WTC11 (cell line): ENCODE results near the gene ZNF91. TPM values are rescaled to one million over a fixed set of nuclear protein-coding genes. Genes with fewer than 3 reads are reported as not detected.

Experiments
- ATAC-seq: fragments of 200-7000 bp; cut with Tn5 transposase; 2 replicates; pipeline ENCODE4 v1.10.0; 2021; ENCODE audit warnings: mild to moderate bottlenecking, moderate library complexity
- CTCF ChIA-PET: fragments of 300-600 bp; sonication (Branson Sonifier 250); formaldehyde crosslinking; loops from one replicate; lab custom pipeline; 2021; ENCODE audit warnings: antibody characterized with exemption; lab: Charles Lee
- POLR2A ChIA-PET: fragments of 350-600 bp; sonication (Branson Sonifier 250); formaldehyde crosslinking; loops from one replicate; lab custom pipeline; 2021; ENCODE audit warnings: antibody characterized with exemption; lab: Charles Lee
- DNase-seq: peaks from one replicate; pipeline ENCODE4 v3.0.0; 2021; ENCODE audit warnings: low spot score
- H3K27ac Mint-ChIP-seq: 2 replicates; pipeline ENCODE4 v1.8.0; 2021; ENCODE audit warnings: mixed read lengths
- H3K27me3 Mint-ChIP-seq: 2 replicates; pipeline ENCODE4 v1.8.0; 2021; ENCODE audit warnings: low read depth, mild to moderate bottlenecking, moderate library complexity, mixed read lengths
- H3K36me3 Mint-ChIP-seq: 2 replicates; pipeline ENCODE4 v1.8.0; 2021; ENCODE audit warnings: mixed read lengths
- H3K4me1 Mint-ChIP-seq: 2 replicates; pipeline ENCODE4 v1.8.0; 2022; ENCODE audit warnings: mixed read lengths
- H3K4me3 Mint-ChIP-seq: 2 replicates; pipeline ENCODE4 v1.8.0; 2021; ENCODE audit warnings: mild to moderate bottlenecking, moderate library complexity, mixed read lengths
- H3K9me3 Mint-ChIP-seq: 2 replicates; pipeline ENCODE4 v1.8.0; 2021; ENCODE audit warnings: mixed read lengths
- AFF4 ChIP-seq: sonication (generic); formaldehyde crosslinking; IDR thresholded peaks from 2 replicates; pipeline ENCODE4 v1.8.1; 2023; ENCODE audit warnings: mild to moderate bottlenecking, missing genetic modification reagents, borderline replicate concordance
- CDX4 ChIP-seq: fragments of 250-450 bp; sonication (Bioruptor Pico); IDR thresholded peaks from 2 replicates; pipeline ENCODE4 v1.9.0; 2021; ENCODE audit warnings: moderate library complexity, mild to moderate bottlenecking, inconsistent platforms, borderline replicate concordance
- CTCF ChIP-seq: fragments of 200-600 bp; IDR thresholded peaks from 2 replicates; pipeline ENCODE4 v1.8.0; 2022; ENCODE audit warnings: antibody characterized with exemption
- E2F1 ChIP-seq: sonication (generic); formaldehyde crosslinking; IDR thresholded peaks from 2 replicates; pipeline ENCODE4 v1.8.0; 2022; ENCODE audit warnings: mild to moderate bottlenecking, missing genetic modification reagents
- ETV6 ChIP-seq: sonication (generic); formaldehyde crosslinking; IDR thresholded peaks from 2 replicates; pipeline ENCODE4 v1.8.1; 2022; ENCODE audit warnings: mild to moderate bottlenecking, missing genetic modification reagents
- GTF2I ChIP-seq: fragments of 250-450 bp; sonication (Bioruptor Pico); conservative IDR thresholded peaks from 2 replicates; pipeline ENCODE4 v1.4.0; 2021; ENCODE audit warnings: mild to moderate bottlenecking
- IRF1 ChIP-seq: sonication (generic); formaldehyde crosslinking; IDR thresholded peaks from 2 replicates; pipeline ENCODE4 v1.8.0; 2023; ENCODE audit warnings: missing genetic modification reagents
- NFE2L1 ChIP-seq: sonication (generic); formaldehyde crosslinking; IDR thresholded peaks from 2 replicates; pipeline ENCODE4 v1.8.1; 2023; ENCODE audit warnings: missing genetic modification reagents
- NFYB ChIP-seq: sonication (generic); formaldehyde crosslinking; conservative IDR thresholded peaks from 2 replicates; pipeline ENCODE4 v1.8.0; 2022; ENCODE audit warnings: low read depth, missing genetic modification reagents
- NR2C2 ChIP-seq: sonication (generic); formaldehyde crosslinking; IDR thresholded peaks from 2 replicates; pipeline ENCODE4 v1.8.0; 2022; ENCODE audit warnings: mild to moderate bottlenecking, missing genetic modification reagents
- NR3C1 ChIP-seq: sonication (generic); formaldehyde crosslinking; conservative IDR thresholded peaks from 2 replicates; pipeline ENCODE4 v1.8.1; 2023; ENCODE audit warnings: low read depth, mild to moderate bottlenecking, missing genetic modification reagents
- PREB ChIP-seq: sonication (generic); formaldehyde crosslinking; IDR thresholded peaks from 2 replicates; pipeline ENCODE4 v1.8.1; 2022; ENCODE audit warnings: mild to moderate bottlenecking, missing genetic modification reagents, moderate library complexity, borderline replicate concordance
- SMAD4 ChIP-seq: sonication (generic); formaldehyde crosslinking; IDR thresholded peaks from 2 replicates; pipeline ENCODE4 v1.8.0; 2022; ENCODE audit warnings: mild to moderate bottlenecking, missing genetic modification reagents
- SOX15 ChIP-seq: fragments of 250-450 bp; sonication (Bioruptor Pico); IDR thresholded peaks from 2 replicates; pipeline ENCODE4 v1.9.0; 2021; ENCODE audit warnings: mild to moderate bottlenecking
- TEAD4 ChIP-seq: sonication (generic); formaldehyde crosslinking; IDR thresholded peaks from 2 replicates; pipeline ENCODE4 v1.8.0; 2022; ENCODE audit warnings: mild to moderate bottlenecking, missing genetic modification reagents
- TP53 ChIP-seq: sonication (generic); formaldehyde crosslinking; IDR thresholded peaks from 2 replicates; pipeline ENCODE4 v1.8.1; 2023; ENCODE audit warnings: mild to moderate bottlenecking, missing genetic modification reagents
- USF1 ChIP-seq: sonication (generic); formaldehyde crosslinking; IDR thresholded peaks from 2 replicates; pipeline ENCODE4 v1.8.0; 2022; ENCODE audit warnings: mild to moderate bottlenecking, missing genetic modification reagents
- ZNF121 ChIP-seq: sonication (generic); formaldehyde crosslinking; IDR thresholded peaks from 2 replicates; pipeline ENCODE4 v1.8.0; 2023; ENCODE audit warnings: missing genetic modification reagents
- ZNF138 ChIP-seq: sonication (generic); formaldehyde crosslinking; conservative IDR thresholded peaks from 2 replicates; pipeline ENCODE4 v1.8.1; 2022; ENCODE audit warnings: mild to moderate bottlenecking, moderate library complexity, missing genetic modification reagents
- ZNF512 ChIP-seq: sonication (generic); formaldehyde crosslinking; IDR thresholded peaks from 2 replicates; pipeline ENCODE4 v1.8.1; 2022; ENCODE audit warnings: missing genetic modification reagents, borderline replicate concordance
- total RNA-seq: library from RNA; stranded (reverse); gene quantifications from 3 replicates; pipeline ENCODE4 v1.2.3, GENCODE V29; 2021

The ZNF91 gene
- total RNA-seq, 1 experiment from 2014 or later = 40.3 TPM

- H3K36me3 Mint-ChIP-seq = peaks cover 80% of the 10 kb centered on the region
- H3K9me3 Mint-ChIP-seq = peaks cover 61% of the 10 kb centered on the region
- peak; percentile 97 for ATAC-seq
- POLR2A ChIA-PET = no interaction called here
- H3K4me1 Mint-ChIP-seq = peaks cover 9% of the 10 kb centered on the region
- no peak overlapping the region for H3K4me3 Mint-ChIP-seq
- H3K27ac Mint-ChIP-seq = no peak overlapping the region
- CTCF ChIA-PET = no interaction called here
- H3K27me3 Mint-ChIP-seq = no peaks in the 10 kb centered on the region
- TF ChIP-seq IRF1 = no peak
- peak; percentile 40 for TF ChIP-seq CTCF
- peak; percentile 65 for DNase-seq
Measured at GRCh38 chr19:23345838-23346237, 49.4 kb downstream of the ZNF91 start.

- no peak overlapping the region; the same call in 1 of the 2 replicates for H3K27ac Mint-ChIP-seq
- CTCF ChIA-PET = no interaction called here
- POLR2A ChIA-PET = no interaction called here
- peaks cover 59% of the 10 kb centered on the region for H3K9me3 Mint-ChIP-seq
- no peak for DNase-seq
- no peak for ATAC-seq
- TF ChIP-seq SOX15 (CRISPR knock-in tag) = no peak
- TF ChIP-seq ZNF512 (CRISPR knock-in tag) = no peak
- no peak for TF ChIP-seq AFF4 (CRISPR knock-in tag)
- TF ChIP-seq TEAD4 (CRISPR knock-in tag) = no peak
- peaks cover 9% of the 10 kb centered on the region for H3K4me1 Mint-ChIP-seq
- H3K36me3 Mint-ChIP-seq = peaks cover 78% of the 10 kb centered on the region
- no peaks in the 10 kb centered on the region for H3K27me3 Mint-ChIP-seq
- H3K4me3 Mint-ChIP-seq = no peak overlapping the region
Measured at GRCh38 chr19:23343434-23344010, 51.7 kb downstream of the ZNF91 start.

GRCh38 chr19:23328211-23328610 lies 67.1 kb downstream of the ZNF91 start:
- POLR2A ChIA-PET = no interaction called here
- Mint-ChIP-seq H3K27ac (no peak overlapping the region), H3K27me3 (peaks cover 16% of the 10 kb centered on the region), H3K4me1 (peaks cover 9% of the 10 kb centered on the region; the same call in 1 of the 2 replicates), H3K36me3 (peaks cover 19% of the 10 kb centered on the region), H3K4me3 (no peak overlapping the region), H3K9me3 (peaks cover 56% of the 10 kb centered on the region)
- DNase-seq = no peak
- ATAC-seq = no peak
- CTCF ChIA-PET = no interaction called here
- TF ChIP-seq USF1 = no peak
- no peak for TF ChIP-seq NR2C2 (CRISPR knock-in tag)
- no peak for TF ChIP-seq NR3C1 (CRISPR knock-in tag)
- no peak for TF ChIP-seq NFYB (CRISPR knock-in tag)
- no peak for TF ChIP-seq ZNF121
- no peak for TF ChIP-seq SMAD4 (CRISPR knock-in tag)
- TF ChIP-seq PREB (CRISPR knock-in tag) = no peak
- TF ChIP-seq ETV6 (CRISPR knock-in tag) = no peak
- no peak for TF ChIP-seq CDX4 (CRISPR knock-in tag)
- no peak for TF ChIP-seq GTF2I (CRISPR knock-in tag)
- no peak for TF ChIP-seq NFE2L1 (CRISPR knock-in tag)
- TF ChIP-seq TP53 (CRISPR knock-in tag) = no peak
- TF ChIP-seq E2F1 (CRISPR knock-in tag) = no peak
- no peak for TF ChIP-seq ZNF138 (CRISPR knock-in tag)
